Gastroesophageal sphincter (tissue), 4 donors: ENCODE data around the gene MBTPS1. TPM values are rescaled to one million over a fixed set of nuclear protein-coding genes. Genes with fewer than 3 reads are reported as not detected.

Experiments
- ATAC-seq: fragments of 150-250 bp; one replicate; pipeline ENCODE4 v1.9.1; 2016; ENCODE audit warnings: mild to moderate bottlenecking, moderate library complexity
- H3K27ac ChIP-seq, 4 donors: fragments of 200-600 bp; sonication (generic) in 3 of 4; 1 replicate in 3 of 4; 2 replicates in 1 of 4; pipeline ENCODE4 v1.5.1; 2016 to 2019
- H3K27me3 ChIP-seq: fragments of 200-600 bp; sonication (generic); one replicate; pipeline ENCODE4 v1.5.1; 2019
- H3K36me3 ChIP-seq, 2 donors: fragments of 200-600 bp; sonication (generic); one replicate each; pipeline ENCODE4 v1.5.1; 2019; ENCODE audit warnings: control low read depth in 1 of 2
- H3K4me1 ChIP-seq, 3 donors: fragments of 200-600 bp; sonication (generic); 1 replicate in 2 of 3; 2 replicates in 1 of 3; pipeline ENCODE4 v1.5.1; 2016 to 2019; ENCODE audit warnings: control low read depth in 2 of 3
- H3K4me3 ChIP-seq, 2 donors: fragments of 200-600 bp; sonication (generic); one replicate each; pipeline ENCODE4 v1.5.1; 2019; ENCODE audit warnings: mild to moderate bottlenecking in 1 of 2, moderate library complexity in 1 of 2
- H3K9me3 ChIP-seq, 3 donors: fragments of 200-600 bp; sonication (generic); one replicate each; pipeline ENCODE4 v1.5.1; 2017 to 2019; ENCODE audit warnings: control low read depth in 2 of 3
- EP300 ChIP-seq: sonication (generic); formaldehyde crosslinking; IDR thresholded peaks from one replicate; pipeline ENCODE4 v1.6.1; 2017; ENCODE audit warnings: antibody characterized with exemption, mild to moderate bottlenecking
- POLR2A ChIP-seq, 2 donors: fragments of 450-650 bp; IDR thresholded peaks; one replicate each; pipeline ENCODE4 v1.6.1; 2017; ENCODE audit warnings: antibody characterized with exemption in 2 of 2, mild to moderate bottlenecking in 2 of 2, moderate library complexity in 1 of 2
- POLR2AphosphoS5 ChIP-seq: sonication (generic); formaldehyde crosslinking; IDR thresholded peaks from one replicate; pipeline ENCODE4 v1.6.1; 2017; ENCODE audit warnings: antibody characterized with exemption
- WGBS, 2 donors: methylation state at CpG; one replicate each; pipeline ENCODE4 v1.1.5; 2018; ENCODE audit warnings: low coverage in 1 of 2; 5-methylcytosine and 5-hydroxymethylcytosine counted together
- total RNA-seq, 4 donors: library from RNA; depleted of rRNA; stranded (reverse); fragments of >200 nt; gene quantifications; one replicate each; pipeline ENCODE4 v1.1.0, GENCODE V29; 2016
- TF ChIP-seq, protein P1 (sequence below), 4 experiments: fragments of 200-600 bp in 2 of 4; fragments of 450-650 bp in 2 of 4; sonication (generic) in 1 of 4; IDR thresholded peaks; one replicate each; pipeline ENCODE4 v1.5.1; 2017 to 2019; ENCODE audit warnings: antibody characterized with exemption in 4 of 4, mild to moderate bottlenecking in 2 of 4, moderate library complexity in 2 of 4

MBTPS1 gene
- total RNA-seq, 4 donors from 2014 or later, result 84.0 to 98.6 (median 90.9) TPM

DNA sequence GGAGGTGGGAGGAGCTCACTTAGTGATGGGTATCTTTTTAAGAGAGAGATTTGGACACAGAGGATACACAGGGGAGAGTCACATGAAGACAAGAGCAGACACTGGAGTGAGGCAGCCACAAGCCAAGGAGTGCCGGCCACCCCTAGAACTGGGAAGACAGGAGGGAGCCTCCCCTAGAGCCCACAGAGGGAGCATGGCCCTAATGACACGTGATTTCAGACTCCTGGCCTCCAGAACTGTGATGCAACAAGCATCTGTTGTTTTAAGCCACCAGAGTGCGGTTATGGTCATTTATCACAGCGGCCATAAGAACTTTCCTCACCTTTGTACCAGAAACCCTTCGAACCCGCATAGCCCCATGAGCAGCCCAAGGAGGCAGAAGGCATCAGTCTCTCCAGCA, 107.5 kb downstream of the MBTPS1 start:
- H3K4me3 ChIP-seq, result no peak overlapping the region
- H3K27me3 ChIP-seq, result peaks cover 14% of the 10 kb centered on the region
- no peak overlapping the region for H3K27ac ChIP-seq
- H3K9me3 ChIP-seq, result no peaks in the 10 kb centered on the region
- no peaks in the 10 kb centered on the region for H3K36me3 ChIP-seq
- 88 to 90% methylated on average over 2 to 6 of the region's 6 CpGs for WGBS, 2 donors
- no peaks in the 10 kb centered on the region for H3K4me1 ChIP-seq
- no peak for TF ChIP-seq EP300
- no peak for TF ChIP-seq POLR2AphosphoS5
- TF ChIP-seq, protein P1, sequence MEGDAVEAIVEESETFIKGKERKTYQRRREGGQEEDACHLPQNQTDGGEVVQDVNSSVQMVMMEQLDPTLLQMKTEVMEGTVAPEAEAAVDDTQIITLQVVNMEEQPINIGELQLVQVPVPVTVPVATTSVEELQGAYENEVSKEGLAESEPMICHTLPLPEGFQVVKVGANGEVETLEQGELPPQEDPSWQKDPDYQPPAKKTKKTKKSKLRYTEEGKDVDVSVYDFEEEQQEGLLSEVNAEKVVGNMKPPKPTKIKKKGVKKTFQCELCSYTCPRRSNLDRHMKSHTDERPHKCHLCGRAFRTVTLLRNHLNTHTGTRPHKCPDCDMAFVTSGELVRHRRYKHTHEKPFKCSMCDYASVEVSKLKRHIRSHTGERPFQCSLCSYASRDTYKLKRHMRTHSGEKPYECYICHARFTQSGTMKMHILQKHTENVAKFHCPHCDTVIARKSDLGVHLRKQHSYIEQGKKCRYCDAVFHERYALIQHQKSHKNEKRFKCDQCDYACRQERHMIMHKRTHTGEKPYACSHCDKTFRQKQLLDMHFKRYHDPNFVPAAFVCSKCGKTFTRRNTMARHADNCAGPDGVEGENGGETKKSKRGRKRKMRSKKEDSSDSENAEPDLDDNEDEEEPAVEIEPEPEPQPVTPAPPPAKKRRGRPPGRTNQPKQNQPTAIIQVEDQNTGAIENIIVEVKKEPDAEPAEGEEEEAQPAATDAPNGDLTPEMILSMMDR (IDR thresholded peaks at IDR 0.05), result no peak
- no peak for TF ChIP-seq POLR2A (IDR thresholded peaks at IDR 0.05)
- ATAC-seq, result no peak

DNA sequence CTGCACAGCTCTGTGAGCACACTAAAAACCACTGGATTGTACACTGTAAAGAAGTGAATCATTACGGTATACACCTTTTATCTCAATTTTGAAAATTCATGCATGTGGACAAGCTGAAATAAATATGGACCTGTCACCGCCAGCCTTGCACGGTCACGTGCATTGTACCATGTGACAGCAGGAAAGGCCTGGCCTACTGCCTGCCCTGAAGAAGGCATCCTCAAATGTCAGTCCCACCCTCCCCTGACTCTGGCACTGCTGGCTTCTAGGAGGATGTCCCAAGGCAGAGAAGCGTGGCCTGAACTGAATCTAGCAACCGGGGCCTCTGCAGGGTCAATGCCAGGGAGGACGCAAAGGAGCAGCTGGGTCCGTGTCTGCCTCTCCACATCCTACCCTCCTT, 108.8 kb downstream of the MBTPS1 start:
- no peak for ATAC-seq
- Histone ChIP-seq H3K4me1 (no peaks in the 10 kb centered on the region), H3K27me3 (peaks cover 13% of the 10 kb centered on the region), H3K27ac (no peak overlapping the region), H3K4me3 (no peak overlapping the region), H3K9me3 (no peaks in the 10 kb centered on the region), H3K36me3 (no peaks in the 10 kb centered on the region)
- TF ChIP-seq POLR2A (IDR thresholded peaks at IDR 0.05), result no peak
- TF ChIP-seq, protein P1 (IDR thresholded peaks at IDR 0.05), result no peak
- TF ChIP-seq EP300, result no peak
- TF ChIP-seq POLR2AphosphoS5, result no peak
- WGBS, 2 donors, result 56 to 73% methylated on average over 6 to 8 of the region's 8 CpGs

DNA sequence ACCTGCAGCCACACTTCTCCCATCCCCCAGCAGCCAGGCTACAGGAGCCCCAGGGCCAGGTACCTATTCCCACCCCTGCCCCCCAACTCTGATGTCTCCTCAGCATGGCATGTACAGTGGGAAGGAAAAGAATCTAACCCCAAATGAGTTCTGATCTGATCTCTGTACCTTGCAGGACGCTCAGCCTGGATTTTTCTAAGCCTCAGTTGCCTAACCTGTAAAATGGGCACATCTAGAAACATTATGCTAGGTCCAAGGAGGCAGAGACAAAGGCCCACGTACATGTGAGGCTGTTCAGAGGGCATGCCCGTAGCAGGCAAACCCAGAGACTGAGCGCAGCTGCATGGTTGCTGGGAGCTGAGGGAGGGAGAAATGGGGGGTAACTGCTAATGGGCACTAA, 109.2 kb downstream of the MBTPS1 start:
- no peaks in the 10 kb centered on the region for H3K4me1 ChIP-seq
- 80 to 100% methylated on average over 2 of the region's 4 CpGs for WGBS, 2 donors
- no peak for TF ChIP-seq POLR2A (IDR thresholded peaks at IDR 0.05)
- TF ChIP-seq EP300, result no peak
- TF ChIP-seq, protein P1 (IDR thresholded peaks at IDR 0.05), result no peak
- no peak for TF ChIP-seq POLR2AphosphoS5
- H3K27ac ChIP-seq, result no peak overlapping the region
- H3K4me3 ChIP-seq, result no peak overlapping the region
- H3K9me3 ChIP-seq, result no peaks in the 10 kb centered on the region
- H3K36me3 ChIP-seq, result no peaks in the 10 kb centered on the region
- H3K27me3 ChIP-seq, result peaks cover 18% of the 10 kb centered on the region
- ATAC-seq, result no peak

DNA sequence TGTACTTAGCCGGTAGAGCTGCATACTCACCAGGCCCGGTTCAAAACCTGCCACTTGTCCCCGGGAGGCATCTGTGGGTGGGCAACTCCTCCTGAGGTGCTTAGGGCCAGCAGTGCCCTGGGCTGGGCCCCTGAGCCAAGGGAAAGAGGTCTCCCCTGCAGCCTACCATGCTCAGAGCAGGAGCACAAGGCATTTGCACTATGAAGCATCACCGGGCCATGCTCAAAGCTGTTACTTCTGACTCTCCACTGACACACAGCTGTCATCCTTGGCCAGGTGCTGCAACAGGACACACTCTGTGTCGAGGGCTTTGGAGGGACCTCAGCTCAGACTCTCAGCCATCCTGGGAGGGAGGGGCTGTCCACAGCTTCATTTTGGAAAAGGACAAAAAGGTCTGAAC, 111.4 kb downstream of the MBTPS1 start:
- ATAC-seq, result no peak
- 80% methylated on average over 3 of the region's 5 CpGs; no CpG with 5 or more reads in 1 of the 2 donors for WGBS, 2 donors
- Histone ChIP-seq H3K4me3 (no peak overlapping the region), H3K9me3 (no peaks in the 10 kb centered on the region), H3K27me3 (peaks cover 27% of the 10 kb centered on the region), H3K4me1 (no peaks in the 10 kb centered on the region), H3K27ac (no peak overlapping the region), H3K36me3 (no peaks in the 10 kb centered on the region)
- TF ChIP-seq EP300 (no peak), POLR2A (IDR thresholded peaks at IDR 0.05) (no peak), POLR2AphosphoS5 (no peak)
- TF ChIP-seq, protein P1 (IDR thresholded peaks at IDR 0.05), result no peak

DNA sequence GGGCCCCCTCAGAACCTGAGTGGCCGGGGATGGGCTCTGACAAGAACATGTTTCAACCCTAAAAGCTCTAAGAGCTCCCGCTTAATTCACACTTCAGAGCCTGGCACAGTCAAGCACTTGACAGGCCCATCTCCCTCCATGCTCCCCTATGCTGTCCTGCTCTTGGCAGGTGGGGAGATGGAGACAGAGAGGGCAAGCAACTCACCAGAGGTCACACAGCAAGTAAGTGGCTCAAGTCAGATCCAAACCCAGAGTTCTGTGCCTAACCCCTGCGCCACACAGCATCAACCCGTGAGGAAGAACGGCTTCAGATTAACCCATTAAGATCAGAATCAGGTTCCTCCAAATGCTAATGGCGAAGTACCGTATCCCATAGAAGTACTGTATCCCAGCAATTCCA, 112.3 kb downstream of the MBTPS1 start:
- no peaks in the 10 kb centered on the region for H3K36me3 ChIP-seq
- no peak overlapping the region for H3K27ac ChIP-seq
- no peak for ATAC-seq
- no peaks in the 10 kb centered on the region for H3K9me3 ChIP-seq
- no peaks in the 10 kb centered on the region for H3K4me1 ChIP-seq
- TF ChIP-seq POLR2AphosphoS5 (no peak), POLR2A (IDR thresholded peaks at IDR 0.05) (no peak), EP300 (no peak)
- TF ChIP-seq, protein P1 (IDR thresholded peaks at IDR 0.05), result no peak
- peaks cover 24% of the 10 kb centered on the region for H3K27me3 ChIP-seq
- no peak overlapping the region for H3K4me3 ChIP-seq
- 70 to 92% methylated on average over 2 to 3 of the region's 7 CpGs for WGBS, 2 donors
